Left forelimb (tissue), 1 donor: Measurements from ENCODE around the gene CEP72.

ENCODE experiments used
- DNase-seq: peaks from one replicate; pipeline ENCODE4 v3.0.0-alpha.2; 2018; ENCODE audit warnings: low spot score

Gene CEP72

GRCh38 chr5:639253-639530 lies 27.1 kb downstream of the CEP72 start:
- no peak for DNase-seq

- no peak for DNase-seq
Measured at GRCh38 chr5:639584-640213, 27.6 kb downstream of the CEP72 start.

GRCh38 chr5:640461-641330 lies 28.6 kb downstream of the CEP72 start:
- DNase-seq, result no peak

- DNase-seq, result no peak
Measured at GRCh38 chr5:641331-641765, 29.2 kb downstream of the CEP72 start.

GRCh38 chr5:642481-642880 lies 30.3 kb downstream of the CEP72 start:
- no peak for DNase-seq

- no peak for DNase-seq
Measured at GRCh38 chr5:643351-643801, 31.2 kb downstream of the CEP72 start.

- DNase-seq, result no peak
Measured at GRCh38 chr5:643811-644271, 31.7 kb downstream of the CEP72 start.

- DNase-seq, result no peak
Measured at GRCh38 chr5:644509-644908, 32.4 kb downstream of the CEP72 start.

GRCh38 chr5:644971-645370 lies 32.8 kb downstream of the CEP72 start:
- DNase-seq, result no peak

- no peak for DNase-seq
Measured at GRCh38 chr5:645421-645820, 33.3 kb downstream of the CEP72 start.

GRCh38 chr5:646396-647201 lies 34.5 kb downstream of the CEP72 start:
- DNase-seq, result no peak

GRCh38 chr5:647311-647710 lies 35.2 kb downstream of the CEP72 start:
- no peak for DNase-seq

- DNase-seq, result no peak
Measured at GRCh38 chr5:647727-648126, 35.6 kb downstream of the CEP72 start.

- no peak for DNase-seq
Measured at GRCh38 chr5:651296-652022, 39.3 kb downstream of the CEP72 start.

GRCh38 chr5:652023-652515 lies 39.9 kb downstream of the CEP72 start:
- no peak for DNase-seq

- no peak for DNase-seq
Measured at GRCh38 chr5:652773-653350, 40.7 kb downstream of the CEP72 start.

GRCh38 chr5:654071-654778 lies 42.1 kb downstream of the CEP72 start:
- no peak for DNase-seq

- no peak for DNase-seq
Measured at GRCh38 chr5:655406-655805, 43.3 kb downstream of the CEP72 start.

- no peak for DNase-seq
Measured at GRCh38 chr5:657570-657969, 45.4 kb downstream of the CEP72 start.

- DNase-seq, result no peak
Measured at GRCh38 chr5:658103-658502, 46.0 kb downstream of the CEP72 start.
